Measurements from ENCODE around the gene CACHD1.
"Not testable (repeated sequence)": the region's sequence is repeated elsewhere in the genome, so short reads cannot be mapped to it uniquely, and the experiment has no call there.

CACHD1 gene

GRCh38 chr1:64696879-64697278, 226.9 kb downstream of the CACHD1 start:
- DNase-seq (ENCODE audit: low read depth): no peak

- no peak for DNase-seq (ENCODE audit: low read depth)
These were observed 229.4 kb downstream of the CACHD1 start for GRCh38 chr1:64699327-64699726.

GRCh38 chr1:64701071-64701470, 231.1 kb downstream of the CACHD1 start:
- no peak for DNase-seq (ENCODE audit: low read depth)

GRCh38 chr1:64701886-64702285, 232.0 kb downstream of the CACHD1 start:
- no peak for DNase-seq (ENCODE audit: low read depth)

- DNase-seq (ENCODE audit: low read depth): not testable (repeated sequence)
These were observed 232.7 kb downstream of the CACHD1 start for GRCh38 chr1:64702670-64703069.

- DNase-seq (ENCODE audit: low read depth): no peak
These were observed 233.7 kb downstream of the CACHD1 start for GRCh38 chr1:64703600-64703999.

GRCh38 chr1:64705591-64705990, 235.7 kb downstream of the CACHD1 start:
- DNase-seq (ENCODE audit: low read depth): no peak

GRCh38 chr1:64711266-64711665, 241.3 kb downstream of the CACHD1 start:
- DNase-seq (ENCODE audit: low read depth): no peak

GRCh38 chr1:64712049-64712448, 242.1 kb downstream of the CACHD1 start:
- DNase-seq (ENCODE audit: low read depth): no peak

- no peak for DNase-seq (ENCODE audit: low read depth)
These were observed 245.3 kb downstream of the CACHD1 start for GRCh38 chr1:64715186-64715585.

GRCh38 chr1:64721135-64721534, 251.2 kb downstream of the CACHD1 start:
- DNase-seq (ENCODE audit: low read depth): no peak

- no peak for DNase-seq (ENCODE audit: low read depth)
These were observed 251.7 kb downstream of the CACHD1 start for GRCh38 chr1:64721576-64722145.

- no peak for DNase-seq (ENCODE audit: low read depth)
These were observed 257.9 kb downstream of the CACHD1 start for GRCh38 chr1:64727861-64728260.

GRCh38 chr1:64733581-64734286, 263.8 kb downstream of the CACHD1 start:
- DNase-seq (ENCODE audit: low read depth): no peak

GRCh38 chr1:64734287-64734652, 264.3 kb downstream of the CACHD1 start:
- DNase-seq (ENCODE audit: low read depth): no peak

- not testable (repeated sequence) for DNase-seq (ENCODE audit: low read depth)
These were observed 270.8 kb downstream of the CACHD1 start for GRCh38 chr1:64740687-64741086.
